NCI-H446 (cell line): Measurements from ENCODE around the gene DIP2C.
"Not testable (repeated sequence)": the region's sequence is repeated elsewhere in the genome, so short reads cannot be mapped to it uniquely, and the experiment has no call there.

Experiments used
- DNase-seq, 2 experiments: peaks; one replicate each; lab custom pipeline; 2025; lab: John Stamatoyannopoulos, UW

The DIP2C gene

GRCh38 chr10:418894-419293 lies 270.6 kb downstream of the DIP2C start:
- no peak for DNase-seq

- no peak for DNase-seq
These were observed 271.2 kb downstream of the DIP2C start for GRCh38 chr10:418226-418625.

GRCh38 chr10:416091-416515 lies 273.4 kb downstream of the DIP2C start:
- no peak for DNase-seq

- DNase-seq: no peak
These were observed 275.8 kb downstream of the DIP2C start for GRCh38 chr10:413662-414071.

GRCh38 chr10:412109-412508 lies 277.4 kb downstream of the DIP2C start:
- no peak for DNase-seq

DNA sequence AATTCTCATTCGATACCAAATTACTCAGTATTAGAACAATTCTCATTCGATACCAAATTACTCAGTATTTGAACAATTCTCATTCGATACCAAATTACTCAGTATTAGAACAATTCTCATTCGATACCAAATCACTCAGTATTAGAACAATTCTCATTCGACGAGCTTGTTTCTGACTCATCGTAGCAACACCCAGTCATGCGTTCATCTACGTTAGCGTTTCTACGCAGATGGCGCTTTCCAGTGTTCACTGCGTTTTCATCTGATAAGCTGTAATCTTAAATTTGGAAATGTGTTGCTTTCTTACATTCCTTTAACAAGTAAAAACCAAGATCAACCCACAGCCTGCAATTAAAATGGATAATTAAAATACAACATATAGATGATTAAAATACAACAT lies 277.9 kb downstream of the DIP2C start:
- no peak for DNase-seq

GRCh38 chr10:409408-410040 lies 279.9 kb downstream of the DIP2C start:
- no peak for DNase-seq

DNA sequence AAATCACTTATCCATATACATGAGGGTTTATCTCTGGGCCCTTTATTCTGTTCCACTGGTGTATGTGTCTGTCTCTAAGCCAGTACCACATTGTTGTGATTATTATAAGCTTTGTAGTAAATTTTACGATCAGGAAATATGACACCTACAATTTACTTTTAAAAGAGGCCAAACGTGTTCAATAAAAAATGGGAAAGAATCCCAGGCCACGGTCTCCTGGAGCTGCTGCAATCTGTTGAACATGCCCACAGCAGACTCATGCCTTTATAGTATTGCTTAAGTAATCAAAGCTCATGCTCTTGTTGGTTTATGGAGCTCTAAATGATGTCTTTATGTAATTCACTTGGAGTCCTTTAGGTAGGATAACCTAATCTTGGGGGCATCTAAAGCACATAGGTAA lies 281.2 kb downstream of the DIP2C start:
- DNase-seq: no peak

DNA sequence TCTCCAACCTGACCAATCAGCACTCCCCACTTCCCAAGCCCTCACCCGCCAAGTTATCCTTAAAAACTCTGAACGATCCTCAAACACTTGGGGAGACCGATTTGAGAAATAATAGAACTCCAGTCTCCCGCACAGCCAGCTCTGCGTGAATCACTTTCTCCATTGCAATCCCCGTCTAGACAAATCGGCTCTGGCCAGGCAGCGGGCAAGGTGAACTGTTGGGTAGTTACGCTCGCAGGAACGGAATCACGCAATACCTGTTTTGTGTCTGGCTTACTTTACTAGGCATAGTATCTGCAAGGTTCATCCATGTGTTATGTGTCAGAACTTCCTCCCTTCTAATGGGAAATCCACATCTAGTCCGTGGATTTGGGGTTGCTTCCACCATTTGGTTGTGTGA lies 282.5 kb downstream of the DIP2C start:
- no peak for DNase-seq

DNA sequence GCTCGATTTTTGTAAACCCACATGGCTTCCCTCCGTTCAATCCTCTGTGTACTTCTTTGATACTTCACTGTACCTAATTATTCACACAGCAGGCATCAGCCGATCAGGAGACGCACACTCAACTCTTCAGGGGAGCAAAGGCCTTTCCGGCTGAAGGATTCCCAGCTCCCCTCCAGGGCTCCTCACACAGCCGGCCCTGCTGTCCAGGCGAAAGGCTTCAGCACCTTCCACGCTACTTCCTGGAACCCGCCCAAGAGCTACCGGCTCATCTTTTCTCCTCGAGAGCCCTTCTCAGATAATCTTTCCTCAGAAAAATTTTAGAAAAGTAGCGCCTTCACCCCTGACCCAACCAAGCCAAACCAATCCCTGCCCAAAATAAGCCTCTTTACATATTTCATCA lies 283.8 kb downstream of the DIP2C start:
- DNase-seq: no peak

- no peak for DNase-seq
These were observed 284.5 kb downstream of the DIP2C start for GRCh38 chr10:404991-405390.

DNA sequence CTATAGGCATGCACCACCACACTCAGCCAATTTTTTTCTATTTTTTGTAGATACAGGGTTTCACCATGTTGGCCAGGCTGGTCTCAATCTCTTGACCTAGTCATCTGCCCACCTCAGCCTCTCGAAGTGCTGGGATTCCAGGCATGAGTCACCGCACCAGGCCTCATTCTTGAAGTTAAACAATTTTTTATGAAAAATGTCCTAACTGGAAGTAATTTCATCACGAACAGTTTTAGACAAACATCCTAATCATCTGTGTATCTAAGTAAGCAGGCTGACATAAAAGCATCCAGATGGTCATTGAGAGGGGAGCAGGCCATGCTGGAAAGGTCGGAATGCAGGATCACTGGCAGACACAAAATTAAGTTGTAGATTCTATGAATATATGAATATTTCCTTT lies 285.1 kb downstream of the DIP2C start:
- DNase-seq: no peak

DNA sequence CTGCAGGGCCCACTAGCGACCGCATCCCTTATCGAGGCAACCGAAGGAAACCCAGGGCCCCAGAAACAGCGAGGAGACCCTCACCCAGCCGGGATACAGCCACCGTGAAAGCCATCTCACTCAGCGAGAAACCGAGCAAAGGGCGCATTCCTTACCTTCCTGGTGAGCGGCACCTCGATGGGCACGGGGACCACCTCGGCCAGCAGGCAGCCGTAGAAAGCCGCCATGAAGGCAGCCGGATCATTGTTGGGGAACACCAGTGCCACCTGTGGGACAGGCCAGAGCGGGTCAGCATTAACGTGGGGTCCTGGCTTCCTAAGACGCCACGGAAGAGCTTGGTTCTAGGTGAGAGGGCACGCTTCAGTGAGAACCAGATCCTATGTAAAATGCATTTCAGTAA lies 290.5 kb downstream of the DIP2C start:
- DNase-seq: no peak

GRCh38 chr10:397321-398068 lies 292.0 kb downstream of the DIP2C start:
- no peak for DNase-seq

DNA sequence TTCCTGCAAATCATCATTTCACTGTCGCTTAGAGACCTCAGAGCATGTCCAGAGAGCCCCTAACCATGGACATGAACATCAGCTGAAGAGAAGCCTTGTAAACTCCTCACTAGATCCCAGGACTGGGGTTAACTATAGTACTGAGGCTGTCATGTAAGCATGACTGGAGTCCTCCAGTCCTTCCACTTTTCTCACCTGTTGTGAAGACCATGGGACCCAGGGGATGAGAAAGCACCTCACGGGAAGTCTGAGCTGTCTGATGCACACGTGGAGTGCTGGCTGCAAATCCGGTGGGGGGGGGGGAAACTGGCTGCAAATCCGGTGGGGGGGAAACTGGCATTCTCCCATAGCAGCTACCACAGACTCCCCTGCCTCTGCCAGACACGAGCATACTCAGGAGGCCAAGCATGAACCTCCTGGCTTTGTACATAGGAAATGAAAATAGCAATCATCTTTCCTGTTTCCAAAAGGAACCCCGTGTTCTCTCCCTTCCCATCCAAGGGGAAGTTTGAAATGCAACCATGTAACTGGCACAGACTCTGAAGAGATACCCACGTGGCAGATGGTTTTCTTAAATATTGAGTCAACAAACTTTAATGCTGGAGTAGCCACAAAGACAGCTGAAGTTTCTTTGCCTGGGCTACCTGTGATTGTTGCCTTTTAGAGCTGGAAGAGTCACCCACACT lies 292.8 kb downstream of the DIP2C start:
- no peak for DNase-seq

GRCh38 chr10:396107-396506 lies 293.4 kb downstream of the DIP2C start:
- DNase-seq: no peak

- DNase-seq: no peak
These were observed 293.8 kb downstream of the DIP2C start for GRCh38 chr10:395665-396064.

DNA sequence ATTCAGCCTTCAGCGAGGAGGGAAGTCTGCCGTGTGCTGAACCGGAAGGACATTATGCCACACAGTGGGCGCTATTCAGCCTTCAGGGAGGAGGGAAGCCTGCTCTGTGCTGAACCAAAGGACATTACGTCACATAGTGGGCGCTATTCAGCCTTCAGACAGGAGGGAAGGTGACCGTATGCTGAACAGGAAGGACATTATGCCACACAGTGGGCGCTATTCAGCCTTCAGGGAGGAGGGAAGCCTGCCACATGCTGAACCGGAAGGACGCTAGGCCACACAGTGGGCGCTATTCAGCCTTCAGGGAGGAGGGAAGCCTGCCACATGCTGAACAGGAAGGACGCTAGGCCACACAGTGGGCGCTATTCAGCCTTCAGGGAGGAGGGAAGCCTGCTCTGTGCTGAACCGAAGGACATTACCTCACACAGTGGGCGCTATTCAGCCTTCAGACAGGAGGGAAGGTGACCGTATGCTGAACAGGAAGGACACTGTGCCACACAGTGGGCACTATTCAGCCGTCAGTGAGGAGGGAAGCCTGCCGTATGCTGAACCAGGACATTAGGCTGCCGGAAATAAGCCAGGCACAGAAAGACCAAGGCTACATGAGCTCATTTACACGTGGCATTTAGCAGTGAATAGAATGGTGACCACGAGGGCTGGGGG lies 294.9 kb downstream of the DIP2C start:
- not testable (repeated sequence) for DNase-seq

- DNase-seq: no peak
These were observed 295.6 kb downstream of the DIP2C start for GRCh38 chr10:393787-394438.

DNA sequence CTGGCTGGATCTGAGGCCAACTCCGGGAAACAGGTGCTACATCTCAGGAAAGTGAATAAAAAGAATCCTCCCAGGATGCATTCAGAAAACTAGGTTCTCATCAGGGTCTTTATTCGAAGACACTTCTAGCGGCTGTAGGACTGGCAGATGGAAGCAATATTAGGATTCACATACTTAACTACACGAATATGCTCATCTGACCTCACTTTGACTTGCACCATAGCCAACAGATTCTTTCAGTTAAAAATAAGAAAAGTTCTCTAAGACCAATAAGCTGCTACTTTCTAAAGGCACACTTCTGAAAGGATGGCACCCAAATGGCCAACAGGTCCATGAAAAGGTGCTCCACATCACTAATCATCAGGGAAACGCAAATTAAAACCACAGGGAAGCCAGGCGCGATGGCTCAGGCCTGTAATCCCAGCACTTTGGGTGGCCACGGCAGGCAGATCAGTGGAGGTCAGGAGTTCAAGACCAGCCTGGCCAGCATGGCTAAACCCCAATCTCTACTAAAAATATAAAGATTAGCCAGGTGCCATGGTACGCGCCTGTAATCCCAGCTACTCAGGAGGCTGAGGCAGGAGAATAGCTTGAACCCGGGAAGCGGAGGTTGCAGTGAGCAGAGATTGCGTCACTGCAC lies 296.2 kb downstream of the DIP2C start:
- no peak for DNase-seq

DNA sequence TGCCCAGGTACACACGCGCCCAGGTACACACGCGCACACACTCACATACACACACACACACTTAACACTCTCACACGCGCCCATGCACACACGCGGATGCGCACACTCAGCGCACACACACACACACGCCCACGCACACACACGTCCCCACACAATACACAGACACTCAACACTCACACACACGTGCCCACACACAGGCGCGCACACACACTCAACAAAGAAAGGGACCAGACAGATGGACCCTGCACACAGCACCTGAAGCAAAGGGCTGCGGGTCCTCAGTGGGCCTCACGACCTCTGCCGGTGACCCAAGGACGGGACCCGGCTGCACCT lies 296.8 kb downstream of the DIP2C start:
- DNase-seq: no peak
